ENCODE data around the gene DEFB129. TPM values are rescaled to one million over a fixed set of nuclear protein-coding genes. Genes with fewer than 3 reads are reported as not detected.

DEFB129 gene
- total and polyA plus RNA-seq, 4 donors: not detected

DNA sequence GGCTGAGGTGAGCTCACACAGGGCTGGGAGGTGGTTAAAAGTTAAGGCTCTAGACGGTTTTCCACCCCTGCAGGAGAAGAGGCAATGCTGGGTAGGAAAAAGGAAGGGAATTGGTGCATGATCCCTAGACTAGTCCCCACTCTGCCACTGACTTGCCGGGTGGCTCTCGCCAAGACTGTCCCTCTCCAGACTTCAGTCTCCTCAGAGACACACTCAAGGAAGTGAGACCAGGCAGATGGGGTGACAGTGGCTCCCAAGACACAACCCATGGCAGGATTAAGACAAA, 50.4 kb downstream of the DEFB129 start (continued):
- TF ChIP-seq, protein P1, sequence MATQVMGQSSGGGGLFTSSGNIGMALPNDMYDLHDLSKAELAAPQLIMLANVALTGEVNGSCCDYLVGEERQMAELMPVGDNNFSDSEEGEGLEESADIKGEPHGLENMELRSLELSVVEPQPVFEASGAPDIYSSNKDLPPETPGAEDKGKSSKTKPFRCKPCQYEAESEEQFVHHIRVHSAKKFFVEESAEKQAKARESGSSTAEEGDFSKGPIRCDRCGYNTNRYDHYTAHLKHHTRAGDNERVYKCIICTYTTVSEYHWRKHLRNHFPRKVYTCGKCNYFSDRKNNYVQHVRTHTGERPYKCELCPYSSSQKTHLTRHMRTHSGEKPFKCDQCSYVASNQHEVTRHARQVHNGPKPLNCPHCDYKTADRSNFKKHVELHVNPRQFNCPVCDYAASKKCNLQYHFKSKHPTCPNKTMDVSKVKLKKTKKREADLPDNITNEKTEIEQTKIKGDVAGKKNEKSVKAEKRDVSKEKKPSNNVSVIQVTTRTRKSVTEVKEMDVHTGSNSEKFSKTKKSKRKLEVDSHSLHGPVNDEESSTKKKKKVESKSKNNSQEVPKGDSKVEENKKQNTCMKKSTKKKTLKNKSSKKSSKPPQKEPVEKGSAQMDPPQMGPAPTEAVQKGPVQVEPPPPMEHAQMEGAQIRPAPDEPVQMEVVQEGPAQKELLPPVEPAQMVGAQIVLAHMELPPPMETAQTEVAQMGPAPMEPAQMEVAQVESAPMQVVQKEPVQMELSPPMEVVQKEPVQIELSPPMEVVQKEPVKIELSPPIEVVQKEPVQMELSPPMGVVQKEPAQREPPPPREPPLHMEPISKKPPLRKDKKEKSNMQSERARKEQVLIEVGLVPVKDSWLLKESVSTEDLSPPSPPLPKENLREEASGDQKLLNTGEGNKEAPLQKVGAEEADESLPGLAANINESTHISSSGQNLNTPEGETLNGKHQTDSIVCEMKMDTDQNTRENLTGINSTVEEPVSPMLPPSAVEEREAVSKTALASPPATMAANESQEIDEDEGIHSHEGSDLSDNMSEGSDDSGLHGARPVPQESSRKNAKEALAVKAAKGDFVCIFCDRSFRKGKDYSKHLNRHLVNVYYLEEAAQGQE (IDR thresholded peaks at IDR 0.05): no peak
- TF ChIP-seq MAX (IDR thresholded peaks at IDR 0.05): no peak
- TF ChIP-seq SP1 (IDR thresholded peaks at IDR 0.05): no peak

DNA sequence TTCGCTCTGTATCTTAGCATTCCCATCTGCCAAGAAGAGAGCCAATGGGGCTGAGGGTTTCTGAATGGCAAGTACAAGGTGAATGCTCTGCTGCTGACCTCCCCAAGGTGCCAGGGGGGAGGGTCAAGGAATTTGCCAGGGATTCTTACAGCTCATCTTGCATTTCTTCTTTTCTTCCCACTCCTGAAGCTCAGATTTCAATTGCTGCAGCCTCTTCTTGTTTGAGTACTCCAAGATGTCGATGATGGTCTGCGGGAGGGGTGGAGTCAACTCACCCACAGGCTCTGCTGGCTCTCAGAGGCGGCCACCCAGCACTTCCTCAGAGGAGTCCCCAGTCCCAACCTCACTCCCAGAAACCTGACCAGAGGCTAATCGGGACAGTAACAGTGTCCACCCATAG, 51.1 kb downstream of the DEFB129 start:
- no peaks in the 10 kb centered on the region for H3K4me1 ChIP-seq (ENCODE audit: control insufficient read depth in 4 of 4, insufficient read depth in 4 of 4, low read length in 3 of 4)
- H3K4me3 ChIP-seq (ENCODE audit: low read depth in 1 of 3, low read length in 3 of 3): no peak overlapping the region
- no peak overlapping the region for H3K27ac ChIP-seq (ENCODE audit: low read depth in 1 of 2, low read length in 2 of 2)
- TF ChIP-seq EGR1 (IDR thresholded peaks at IDR 0.05; ENCODE audit: low read depth in 2 of 2) (no peak), ATF3 (IDR thresholded peaks at IDR 0.05) (no peak), HNF4G (IDR thresholded peaks at IDR 0.05) (no peak), HNF4A (conservative IDR thresholded peaks at IDR 0.05) (no peak), SP1 (IDR thresholded peaks at IDR 0.05) (no peak), GABPA (IDR thresholded peaks at IDR 0.05 in 1 of 2, conservative IDR thresholded peaks at IDR 0.05 in 1 of 2) (no peak), RAD21 (IDR thresholded peaks at IDR 0.05) (no peak), TAF1 (conservative IDR thresholded peaks at IDR 0.05) (no peak), FOXA2 (IDR thresholded peaks at IDR 0.05) (no peak), MAX (IDR thresholded peaks at IDR 0.05) (no peak), JUND (IDR thresholded peaks at IDR 0.05) (no peak)
- TF ChIP-seq, protein P2, sequence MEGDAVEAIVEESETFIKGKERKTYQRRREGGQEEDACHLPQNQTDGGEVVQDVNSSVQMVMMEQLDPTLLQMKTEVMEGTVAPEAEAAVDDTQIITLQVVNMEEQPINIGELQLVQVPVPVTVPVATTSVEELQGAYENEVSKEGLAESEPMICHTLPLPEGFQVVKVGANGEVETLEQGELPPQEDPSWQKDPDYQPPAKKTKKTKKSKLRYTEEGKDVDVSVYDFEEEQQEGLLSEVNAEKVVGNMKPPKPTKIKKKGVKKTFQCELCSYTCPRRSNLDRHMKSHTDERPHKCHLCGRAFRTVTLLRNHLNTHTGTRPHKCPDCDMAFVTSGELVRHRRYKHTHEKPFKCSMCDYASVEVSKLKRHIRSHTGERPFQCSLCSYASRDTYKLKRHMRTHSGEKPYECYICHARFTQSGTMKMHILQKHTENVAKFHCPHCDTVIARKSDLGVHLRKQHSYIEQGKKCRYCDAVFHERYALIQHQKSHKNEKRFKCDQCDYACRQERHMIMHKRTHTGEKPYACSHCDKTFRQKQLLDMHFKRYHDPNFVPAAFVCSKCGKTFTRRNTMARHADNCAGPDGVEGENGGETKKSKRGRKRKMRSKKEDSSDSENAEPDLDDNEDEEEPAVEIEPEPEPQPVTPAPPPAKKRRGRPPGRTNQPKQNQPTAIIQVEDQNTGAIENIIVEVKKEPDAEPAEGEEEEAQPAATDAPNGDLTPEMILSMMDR (IDR thresholded peaks at IDR 0.05; ENCODE audit: low read depth, low read length, missing input control): no peak
- TF ChIP-seq, protein P1 (IDR thresholded peaks at IDR 0.05): no peak
- TF ChIP-seq, protein P3, sequence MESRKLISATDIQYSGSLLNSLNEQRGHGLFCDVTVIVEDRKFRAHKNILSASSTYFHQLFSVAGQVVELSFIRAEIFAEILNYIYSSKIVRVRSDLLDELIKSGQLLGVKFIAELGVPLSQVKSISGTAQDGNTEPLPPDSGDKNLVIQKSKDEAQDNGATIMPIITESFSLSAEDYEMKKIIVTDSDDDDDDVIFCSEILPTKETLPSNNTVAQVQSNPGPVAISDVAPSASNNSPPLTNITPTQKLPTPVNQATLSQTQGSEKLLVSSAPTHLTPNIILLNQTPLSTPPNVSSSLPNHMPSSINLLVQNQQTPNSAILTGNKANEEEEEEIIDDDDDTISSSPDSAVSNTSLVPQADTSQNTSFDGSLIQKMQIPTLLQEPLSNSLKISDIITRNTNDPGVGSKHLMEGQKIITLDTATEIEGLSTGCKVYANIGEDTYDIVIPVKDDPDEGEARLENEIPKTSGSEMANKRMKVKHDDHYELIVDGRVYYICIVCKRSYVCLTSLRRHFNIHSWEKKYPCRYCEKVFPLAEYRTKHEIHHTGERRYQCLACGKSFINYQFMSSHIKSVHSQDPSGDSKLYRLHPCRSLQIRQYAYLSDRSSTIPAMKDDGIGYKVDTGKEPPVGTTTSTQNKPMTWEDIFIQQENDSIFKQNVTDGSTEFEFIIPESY (IDR thresholded peaks at IDR 0.05): no peak
- 92% methylated on average over 5 of the region's 5 CpGs for WGBS
- H3K9me3 ChIP-seq (ENCODE audit: control insufficient read depth in 4 of 4, low read length in 3 of 4): no peaks in the 10 kb centered on the region
- DNase-seq (ENCODE audit: low spot score): no peak
- no peak overlapping the region for H3K9ac ChIP-seq (ENCODE audit: low read depth in 1 of 2, low read length in 2 of 2)
- no peaks in the 10 kb centered on the region for H3K27me3 ChIP-seq (ENCODE audit: control insufficient read depth in 4 of 4, insufficient read depth in 4 of 4, low read length in 3 of 4)
- H3K36me3 ChIP-seq (ENCODE audit: control insufficient read depth in 4 of 4, insufficient read depth in 3 of 4, low read depth in 1 of 4, low read length in 3 of 4): peaks cover 0 to 21% (median 0%) of the 10 kb centered on the region in 4 donors

All from liver (tissue), 9 donors.